GM21515 (cell line): ENCODE data around the gene NINL.
"Not testable (repeated sequence)": the region's sequence is repeated elsewhere in the genome, so short reads cannot be mapped to it uniquely, and the experiment has no call there.

ENCODE experiments used
- ATAC-seq: cut with Tn5 transposase; IDR thresholded peaks from one replicate; pipeline ENCODE4 v1.9.1; 2021; ENCODE audit not compliant: unreplicated experiment

The NINL gene

GRCh38 chr20:25553819-25554296 is 31.5 kb downstream of the NINL start:
- ATAC-seq, result no peak

- no peak for ATAC-seq
These were observed 32.4 kb downstream of the NINL start for GRCh38 chr20:25552977-25553376.

DNA sequence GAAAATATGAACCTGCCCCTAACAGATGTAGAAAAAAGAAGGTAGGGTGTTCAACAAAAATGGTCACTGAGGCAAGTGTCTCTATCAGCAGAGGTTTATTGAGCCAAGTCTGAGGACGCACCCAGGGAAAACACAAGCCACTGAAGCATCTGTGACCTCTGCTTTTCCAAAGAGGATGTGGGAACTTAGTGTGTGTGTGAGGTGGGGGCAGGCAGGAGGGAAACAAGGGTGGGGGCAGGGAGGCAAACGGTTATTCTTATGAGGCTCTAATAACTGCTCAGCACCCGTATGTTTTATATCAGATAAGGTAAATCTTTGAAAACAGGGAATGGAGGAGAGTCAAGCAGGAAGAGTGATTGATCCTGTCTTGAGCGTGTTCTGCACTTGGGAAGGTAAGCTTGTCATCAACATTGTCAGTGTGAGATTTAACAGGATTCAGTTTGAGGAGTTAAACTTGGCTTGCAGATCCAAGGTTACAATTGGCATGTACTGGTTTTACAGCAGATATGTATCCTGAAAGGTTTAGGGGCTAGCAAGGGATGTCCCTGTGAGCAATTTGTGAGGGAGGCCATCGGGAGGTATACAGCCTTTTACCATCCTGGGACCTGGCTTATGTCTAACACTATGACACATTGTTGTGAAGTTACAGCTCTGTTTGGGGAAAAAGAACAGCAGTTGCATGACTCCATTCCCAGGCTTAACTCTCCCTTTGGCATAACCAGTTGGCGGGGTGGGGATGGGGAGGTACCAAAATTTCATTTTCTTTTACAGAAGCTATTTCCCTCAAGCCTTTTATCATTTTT is 33.7 kb downstream of the NINL start:
- no peak for ATAC-seq

DNA sequence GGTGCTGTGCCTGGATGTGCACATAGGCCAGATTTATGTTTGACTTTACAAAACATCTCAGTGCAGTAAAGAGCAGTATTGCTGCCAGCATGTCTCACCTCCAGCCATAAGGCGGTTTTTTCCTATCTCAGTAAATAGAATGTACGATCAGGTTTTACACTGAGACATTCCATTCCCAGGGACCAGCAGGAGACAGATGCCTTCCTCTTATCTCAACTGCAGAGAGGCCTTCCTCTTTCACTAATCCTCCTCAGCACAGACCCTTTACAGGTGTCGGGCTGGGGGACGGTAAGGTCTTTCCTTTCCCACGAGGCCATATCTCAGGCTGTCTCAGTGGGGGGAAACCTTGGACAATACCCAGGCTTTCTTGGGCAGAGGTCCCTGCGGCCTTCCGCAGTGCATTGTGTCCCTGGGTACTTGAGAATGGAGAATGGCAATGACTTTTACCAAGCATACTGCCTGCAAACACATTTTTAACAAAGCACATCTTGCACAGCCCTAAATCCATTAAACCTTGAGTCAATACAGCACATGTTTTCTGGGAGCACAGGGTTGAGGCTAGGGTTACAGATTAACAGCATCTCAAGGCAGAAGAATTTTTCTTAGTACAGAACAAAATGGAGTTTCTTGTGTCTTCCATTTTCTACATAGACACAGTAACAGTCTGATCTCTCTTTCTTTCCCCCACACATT is 34.5 kb downstream of the NINL start:
- not testable (repeated sequence) for ATAC-seq

GRCh38 chr20:25549843-25550477 is 35.4 kb downstream of the NINL start:
- ATAC-seq, result no peak

DNA sequence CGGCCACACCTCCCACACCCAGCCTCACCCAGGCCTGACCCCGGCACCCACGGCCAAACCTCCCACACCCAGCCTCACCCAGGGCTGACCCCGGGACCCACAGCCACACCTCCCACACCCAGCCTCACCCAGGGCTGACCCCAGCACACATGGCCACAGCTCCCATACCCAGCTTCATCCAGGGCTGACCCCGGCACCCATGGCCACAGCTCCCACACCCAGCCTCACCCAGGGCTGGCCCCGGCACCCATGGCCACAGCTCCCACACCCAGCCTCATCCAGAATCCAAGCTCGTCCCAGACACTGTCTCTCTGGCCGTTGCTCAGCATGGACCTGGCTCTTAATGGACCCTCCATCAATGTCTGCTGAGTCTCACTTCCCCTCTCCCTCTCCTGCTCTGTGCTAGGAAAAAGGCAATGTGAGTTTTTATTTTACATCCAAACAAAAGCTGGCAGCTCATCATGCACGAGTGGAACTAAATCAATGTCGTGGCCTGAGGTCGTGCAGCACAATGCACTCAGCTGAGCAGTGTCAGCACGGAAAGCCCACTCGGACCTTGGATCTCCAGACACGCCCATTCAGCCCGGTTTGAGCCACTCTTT is 36.1 kb downstream of the NINL start:
- ATAC-seq, result no peak

GRCh38 chr20:25548613-25549086 is 36.7 kb downstream of the NINL start:
- ATAC-seq, result no peak

GRCh38 chr20:25547999-25548398 is 37.3 kb downstream of the NINL start:
- ATAC-seq, result no peak

GRCh38 chr20:25547063-25547462 is 38.3 kb downstream of the NINL start:
- ATAC-seq, result no peak

DNA sequence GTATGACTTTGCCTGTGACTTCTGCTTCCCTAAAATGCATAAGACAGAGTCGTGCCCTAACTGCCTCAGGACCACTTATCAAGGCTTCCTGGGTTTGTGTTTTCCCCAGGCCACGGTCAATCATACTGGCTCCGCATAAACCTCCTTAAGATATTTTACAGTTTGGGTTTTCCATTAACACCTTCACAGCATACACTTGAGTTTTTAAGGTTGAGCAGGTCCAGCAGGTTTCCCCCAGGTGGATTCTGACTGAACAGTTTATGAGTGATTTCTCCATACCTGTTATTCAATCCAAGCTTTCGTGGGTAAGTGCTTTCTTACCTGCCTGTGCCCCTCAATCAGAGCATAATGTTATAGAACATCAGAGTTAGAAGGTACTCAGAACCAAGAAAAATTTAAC is 39.3 kb downstream of the NINL start:
- no peak for ATAC-seq

GRCh38 chr20:25545171-25545570 is 40.2 kb downstream of the NINL start:
- ATAC-seq, result no peak

- ATAC-seq, result no peak
These were observed 40.6 kb downstream of the NINL start for GRCh38 chr20:25544734-25545133.

GRCh38 chr20:25544311-25544710 is 41.0 kb downstream of the NINL start:
- ATAC-seq, result no peak

DNA sequence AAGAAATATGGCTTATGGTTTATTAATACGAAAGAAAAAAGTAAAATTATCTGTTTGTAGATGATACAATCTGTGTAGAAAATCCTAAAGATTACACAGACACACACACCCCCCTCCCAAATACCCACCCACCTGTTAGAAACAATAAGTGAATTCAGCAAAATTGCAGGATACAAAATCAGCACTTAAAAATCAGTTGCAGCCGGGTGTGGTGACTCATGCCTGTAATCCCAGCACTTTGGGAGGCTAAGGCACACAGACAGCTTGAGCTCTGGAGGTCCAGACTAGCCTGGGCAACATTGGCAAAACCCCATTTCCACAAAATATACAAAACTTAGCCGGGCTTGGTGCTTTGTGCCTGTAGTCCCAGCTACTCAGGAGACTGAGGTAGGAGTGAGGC is 42.3 kb downstream of the NINL start:
- no peak for ATAC-seq

DNA sequence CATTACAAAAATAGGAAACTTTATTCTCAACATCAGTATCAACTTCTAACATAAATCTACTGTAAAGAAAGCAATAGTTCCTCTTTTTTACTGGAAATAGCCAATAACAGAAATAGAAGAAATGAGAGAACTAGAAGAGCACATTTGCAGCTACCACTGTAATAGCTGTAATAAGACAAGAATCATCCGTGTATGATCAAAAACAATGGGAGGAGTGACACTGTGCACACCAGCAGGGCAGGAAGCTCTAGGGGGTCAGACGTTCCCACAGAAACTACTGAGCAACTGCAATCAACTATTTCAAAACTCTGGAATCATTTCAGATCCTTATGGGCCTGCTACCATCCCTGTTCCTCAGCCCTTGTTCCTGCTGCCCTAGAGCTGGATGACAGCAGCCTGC is 43.7 kb downstream of the NINL start:
- no peak for ATAC-seq

DNA sequence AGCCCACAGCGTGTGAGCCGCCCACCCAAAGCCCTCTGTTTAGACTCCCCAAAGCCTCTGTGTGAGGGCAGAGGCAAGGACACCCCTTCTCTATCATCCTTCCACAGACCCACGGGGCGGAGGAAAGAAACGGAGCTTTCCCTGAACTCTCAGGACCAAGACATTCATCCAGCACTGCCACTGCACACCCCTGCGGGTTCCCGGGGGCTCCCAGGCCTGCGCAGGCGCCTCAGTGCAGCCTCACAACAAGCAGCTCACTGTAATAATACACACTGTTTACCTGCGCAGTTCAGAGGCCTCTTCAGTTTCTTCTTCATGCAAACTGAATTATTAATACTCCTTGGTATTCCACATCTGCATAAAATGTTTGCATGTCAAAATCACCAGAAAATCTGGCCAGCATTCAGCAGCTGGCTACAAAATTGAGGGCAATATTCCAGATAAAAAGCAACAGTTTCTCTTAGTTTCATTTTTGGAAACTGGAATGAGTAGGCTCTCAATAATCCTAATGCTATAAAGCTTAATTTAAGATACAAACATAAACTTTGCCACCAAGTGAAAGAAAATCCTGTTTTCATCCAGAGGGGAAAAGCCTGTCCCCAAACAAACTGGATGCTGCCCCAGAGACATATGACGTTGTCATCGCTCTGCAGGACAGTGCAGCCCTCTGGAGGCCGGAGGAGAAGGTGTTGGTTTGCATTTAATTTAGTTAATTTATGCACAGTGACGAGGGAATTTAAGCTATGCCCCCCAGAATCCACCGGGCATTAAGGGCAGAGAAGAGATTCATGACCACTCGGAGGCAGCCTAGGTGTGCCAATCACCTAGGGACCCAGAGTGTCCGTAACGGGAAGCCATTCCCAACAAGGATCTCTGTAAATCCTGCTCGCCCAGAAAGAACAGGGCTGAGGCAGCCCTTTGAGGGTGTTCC is 45.3 kb downstream of the NINL start:
- peak; percentile 61 for ATAC-seq

DNA sequence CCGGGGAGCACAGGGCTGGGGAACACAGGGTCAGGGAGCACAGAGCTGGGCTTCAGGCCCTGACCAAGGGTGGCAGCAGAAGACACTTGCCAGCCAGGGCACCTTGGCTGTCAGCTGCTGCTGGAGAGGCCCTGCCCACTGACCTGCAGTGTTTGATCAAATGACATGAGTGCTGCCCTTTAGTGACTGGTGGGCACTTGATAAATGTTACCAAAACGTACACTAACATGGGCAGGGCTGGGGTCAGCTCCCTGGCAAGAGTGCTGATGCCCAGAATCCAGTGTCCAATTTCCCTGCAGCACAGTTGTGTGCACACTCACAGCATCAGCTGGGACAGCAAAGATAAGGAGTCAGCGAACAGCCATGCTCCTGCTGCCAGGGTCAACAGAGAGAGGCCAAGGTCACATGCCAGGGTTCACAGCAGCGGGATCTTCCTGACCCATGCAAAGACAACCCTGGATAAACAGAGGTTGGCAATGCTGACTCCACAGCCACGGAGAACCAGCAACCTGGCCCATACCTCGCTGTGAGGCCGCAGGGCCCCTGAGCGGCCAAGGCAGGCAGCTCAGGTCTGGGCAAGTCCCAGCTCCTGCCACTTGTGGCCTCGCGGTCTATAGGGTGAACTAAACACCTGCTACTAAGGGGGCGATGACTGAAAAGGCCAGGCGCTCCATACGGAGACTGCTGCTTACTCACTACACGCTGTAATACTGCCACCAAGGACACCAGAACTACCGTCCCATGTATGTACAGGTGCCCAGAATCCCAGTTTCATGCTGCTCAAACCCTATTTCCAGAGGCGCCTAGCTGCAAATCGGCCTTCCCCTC is 46.3 kb downstream of the NINL start:
- no peak for ATAC-seq

DNA sequence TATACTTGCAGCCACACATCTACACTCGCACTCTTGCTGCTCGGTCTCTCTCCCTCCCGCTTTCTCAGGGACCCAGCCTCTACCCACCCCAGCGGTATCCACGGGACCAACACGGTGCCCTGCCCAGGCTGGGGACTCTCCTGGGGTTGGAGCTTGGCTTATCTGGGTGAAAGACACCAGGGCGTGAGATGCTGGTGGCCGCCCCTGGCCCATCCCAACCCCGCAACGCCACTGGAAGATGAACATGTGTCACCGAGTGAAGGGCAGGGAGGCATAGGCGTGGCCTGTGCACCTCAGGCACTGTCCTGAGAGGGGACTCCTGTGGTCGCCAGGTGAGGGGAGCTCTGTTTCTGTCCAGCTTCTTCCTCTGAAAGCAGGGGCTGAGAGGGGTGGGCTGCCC is 47.4 kb downstream of the NINL start:
- ATAC-seq, result no peak

GRCh38 chr20:25535762-25536161 is 49.6 kb downstream of the NINL start:
- ATAC-seq, result no peak
